ENCODE data around the gene ZEB1. TPM values are rescaled to one million over a fixed set of nuclear protein-coding genes. Genes with fewer than 3 reads are reported as not detected.

ZEB1 gene
- total and polyA plus RNA-seq, 9 of the 15 experiments (the other 6 are each of a cell fraction or from before 2014, with no cell fraction given) = 2.1 to 8.4 (median 4.9) TPM

GRCh38 chr10:31318854-31319601 is at the start of gene ZEB1 (continued):
- TF ChIP-seq ZHX1 (conservative IDR thresholded peaks at IDR 0.05; ENCODE audit: low read length) = no peak
- TF ChIP-seq RB1 (IDR thresholded peaks at IDR 0.05; ENCODE audit: low read depth) = 0 out of 2 replicates have a peak, but pooled peaks have one; percentile 30
- TF ChIP-seq HNRNPL (IDR thresholded peaks at IDR 0.05; ENCODE audit: low read depth, low read length) = no peak
- TF ChIP-seq PREB (CRISPR knock-in tag; IDR thresholded peaks at IDR 0.05) = no peak
- TF ChIP-seq PCBP1 (IDR thresholded peaks at IDR 0.05; ENCODE audit: low read depth, low read length, poor library complexity, severe bottlenecking) = peak; percentile 77
- TF ChIP-seq CBX8 (IDR thresholded peaks at IDR 0.05; ENCODE audit: borderline replicate concordance, extremely low read depth, low read depth, low read length, poor library complexity, severe bottlenecking) = no peak
- TF ChIP-seq POLR2G (IDR thresholded peaks at IDR 0.05; ENCODE audit: low read depth, low read length) = peak; percentile 70
- TF ChIP-seq TAF1 (IDR thresholded peaks at IDR 0.05; ENCODE audit: control insufficient read depth, extremely low read depth, insufficient read depth, low read length, severe bottlenecking) = peak; percentile 47
- no peak for TF ChIP-seq FOSL1 (tag; conservative IDR thresholded peaks at IDR 0.05)
- no peak for TF ChIP-seq ZBTB43 (CRISPR knock-in tag; IDR thresholded peaks at IDR 0.05)
- no peak for TF ChIP-seq EGR1 (conservative IDR thresholded peaks at IDR 0.05)
- no peak for TF ChIP-seq ZNF165 (CRISPR knock-in tag; IDR thresholded peaks at IDR 0.05; ENCODE audit: borderline replicate concordance)
- TF ChIP-seq NCOA4 (IDR thresholded peaks at IDR 0.05; ENCODE audit: partially characterized antibody) = no peak
- TF ChIP-seq CEBPG (CRISPR knock-in tag; IDR thresholded peaks at IDR 0.05) = no peak
- TF ChIP-seq CEBPG (tag; conservative IDR thresholded peaks at IDR 0.05 in 1 of 2, IDR thresholded peaks at IDR 0.05 in 1 of 2) = no peak
- no peak for TF ChIP-seq ZNF512 (tag; IDR thresholded peaks at IDR 0.05)
- TF ChIP-seq ZFP36 (IDR thresholded peaks at IDR 0.05; ENCODE audit: low read depth, low read length, partially characterized antibody) = no peak
- TF ChIP-seq CREB5 (CRISPR knock-in tag; IDR thresholded peaks at IDR 0.05) = no peak
- TF ChIP-seq MBD2 (IDR thresholded peaks at IDR 0.05; ENCODE audit: borderline replicate concordance, low read depth) = no peak
